Measurements from ENCODE around the gene CCR7.

Gene CCR7

DNA sequence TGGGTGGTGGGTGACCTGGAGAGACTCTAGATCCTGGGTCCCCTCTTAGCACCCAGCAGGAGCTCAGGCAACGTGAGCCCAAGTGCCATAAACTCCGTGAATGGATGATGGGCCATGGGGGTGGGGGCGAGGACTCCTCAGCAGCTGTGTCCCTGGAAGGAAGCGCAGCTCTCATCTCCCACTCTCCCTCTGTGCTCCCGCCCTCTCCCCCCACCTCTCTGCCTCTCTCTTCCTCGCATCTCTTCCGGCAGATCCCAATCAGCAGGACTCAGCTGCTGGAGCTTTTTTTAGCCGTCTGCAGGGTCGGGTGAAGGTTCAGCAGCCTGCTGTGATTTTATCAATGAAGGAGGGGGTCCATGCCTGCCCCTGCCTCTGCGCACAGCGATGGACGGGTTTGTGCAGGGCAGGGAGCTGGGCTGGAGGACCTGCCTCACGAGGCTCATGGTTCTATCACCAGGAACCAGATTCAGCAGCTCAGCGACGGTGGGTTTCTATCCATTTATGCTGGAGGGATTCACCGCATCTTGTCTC, 8.3 kb downstream of the CCR7 start:
- Histone ChIP-seq H3K4me3 (peak overlapping the region; percentile 11 to 64 (median 54); a peak in 19 of 20 replicates), H3K9ac (peak overlapping the region; percentile 6 to 92 (median 77); a peak in 19 of 22 replicates), H4K20me1 (no peaks in the 10 kb centered on the region; a peak in 1 of 22 replicates), H3K27ac (peak overlapping the region; percentile 31 to 99 (median 95); a peak in 19 of 22 replicates), H3K9me3 (replicated peaks in 1 of 11) (no peaks in the 10 kb centered on the region), H3K27me3 (no peaks in the 10 kb centered on the region), H3K4me1 (peaks cover 98 to 100% (median 98%) of the 10 kb centered on the region in 10 experiments), H3K4me2 (peak overlapping the region; percentile 89 to 99 (median 95)), H3K36me3 (peaks cover 0 to 15% (median 0%) of the 10 kb centered on the region in 11 experiments; a peak in 2 of 22 replicates)
- TF ChIP-seq Cebpa-rat (IDR thresholded peaks at IDR 0.05), result no peak

DNA sequence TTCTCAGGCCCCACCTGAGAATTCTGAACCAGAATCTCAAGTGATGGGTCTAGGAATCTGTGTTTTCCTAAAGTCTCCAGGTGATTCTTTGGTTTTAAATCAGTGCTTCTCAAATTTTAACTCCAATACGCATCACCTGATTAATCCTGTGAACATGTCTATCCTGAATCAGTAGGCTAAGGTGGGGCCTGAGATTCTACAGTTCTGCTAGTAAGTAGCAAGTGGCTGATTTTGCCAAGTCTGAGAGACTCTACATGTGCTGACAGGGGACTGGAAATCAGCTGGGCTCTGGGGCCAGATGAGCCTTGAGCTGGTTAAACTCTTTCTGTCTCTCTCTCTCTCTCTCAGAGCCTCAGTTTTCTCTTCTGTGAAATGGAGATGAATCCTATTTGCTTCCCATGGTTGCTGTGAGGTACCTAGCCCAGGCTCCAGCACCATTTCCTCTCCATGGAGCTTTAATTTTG, 9.0 kb downstream of the CCR7 start:
- H3K27ac ChIP-seq, result peak overlapping the region; percentile 31 to 99 (median 95); a peak in 19 of 22 replicates

DNA sequence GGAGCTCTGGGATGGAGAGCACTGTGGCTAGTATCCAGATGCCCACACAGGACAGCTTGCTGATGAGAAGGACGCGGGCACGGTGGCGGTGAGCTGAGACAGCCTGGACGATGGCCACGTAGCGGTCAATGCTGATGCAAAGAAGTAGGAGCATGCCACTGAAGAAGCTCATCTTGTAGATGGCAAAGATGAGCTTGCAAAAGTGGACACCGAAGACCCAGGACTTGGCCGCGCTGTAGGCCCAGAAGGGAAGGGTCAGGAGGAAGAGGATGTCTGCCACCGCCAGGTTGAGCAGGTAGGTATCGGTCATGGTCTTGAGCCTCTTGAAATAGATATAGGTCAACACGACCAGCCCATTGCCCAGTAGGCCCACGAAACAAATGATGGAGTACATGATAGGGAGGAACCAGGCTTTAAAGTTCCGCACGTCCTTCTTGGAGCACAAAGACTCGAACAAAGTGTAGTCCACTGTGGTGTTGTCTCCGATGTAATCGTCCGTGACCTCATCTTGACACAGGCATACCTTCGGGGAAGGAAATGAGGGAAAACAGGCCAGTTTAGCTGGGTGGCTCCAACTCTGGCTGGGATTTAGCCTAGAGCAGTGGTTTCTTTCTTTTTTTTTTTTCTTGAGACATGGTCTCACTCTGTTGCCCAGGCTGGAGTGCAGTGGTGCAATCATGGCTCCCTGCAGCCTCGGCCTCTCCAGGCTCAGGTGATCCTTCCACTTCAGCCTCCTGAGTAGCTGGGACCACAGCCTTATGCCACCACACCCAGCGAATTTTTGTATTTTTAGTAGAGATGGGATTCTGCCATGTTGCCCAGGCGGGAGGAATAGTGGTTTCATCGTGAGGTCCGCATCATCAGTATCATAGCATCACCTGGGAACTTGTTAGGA, 9.7 kb downstream of the CCR7 start:
- peak overlapping the region; percentile 89 to 99 (median 95) for H3K4me2 ChIP-seq
- H3K9ac ChIP-seq, result peak overlapping the region in 7 of 11 experiments; percentile 77 to 92 (median 84); a peak in 13 of 22 replicates
- peaks cover 0 to 15% (median 0%) of the 10 kb centered on the region in 11 experiments; a peak in 2 of 22 replicates for H3K36me3 ChIP-seq
- H4K20me1 ChIP-seq, result no peaks in the 10 kb centered on the region; a peak in 1 of 22 replicates
- H3K4me3 ChIP-seq, result peak overlapping the region in 6 of 10 experiments; percentile 23 to 64 (median 56); a peak in 10 of 20 replicates
- peaks cover 99 to 100% (median 100%) of the 10 kb centered on the region in 10 experiments for H3K4me1 ChIP-seq
- no peak for TF ChIP-seq Cebpa-rat (IDR thresholded peaks at IDR 0.05)
- peak overlapping the region in 8 of 11 experiments; percentile 90 to 99 (median 96); a peak in 16 of 22 replicates for H3K27ac ChIP-seq
- H3K27me3 ChIP-seq, result no peaks in the 10 kb centered on the region
- no peaks in the 10 kb centered on the region for H3K9me3 ChIP-seq (replicated peaks in 1 of 11)

More for the DNA sequence above, 9.0 kb downstream of the CCR7 start:
- no peaks in the 10 kb centered on the region for H3K9me3 ChIP-seq (replicated peaks in 1 of 11)
- no peaks in the 10 kb centered on the region for H3K27me3 ChIP-seq
- peak overlapping the region; percentile 11 to 64 (median 54); a peak in 17 of 20 replicates for H3K4me3 ChIP-seq
- peak overlapping the region; percentile 89 to 99 (median 95) for H3K4me2 ChIP-seq
- peaks cover 0 to 15% (median 0%) of the 10 kb centered on the region in 11 experiments; a peak in 2 of 22 replicates for H3K36me3 ChIP-seq
- H3K4me1 ChIP-seq, result peaks cover 98 to 100% (median 98%) of the 10 kb centered on the region in 10 experiments
- H4K20me1 ChIP-seq, result no peaks in the 10 kb centered on the region; a peak in 1 of 22 replicates
- no peak for TF ChIP-seq Cebpa-rat (IDR thresholded peaks at IDR 0.05)
- peak overlapping the region; percentile 6 to 92 (median 77); a peak in 18 of 22 replicates for H3K9ac ChIP-seq

DNA sequence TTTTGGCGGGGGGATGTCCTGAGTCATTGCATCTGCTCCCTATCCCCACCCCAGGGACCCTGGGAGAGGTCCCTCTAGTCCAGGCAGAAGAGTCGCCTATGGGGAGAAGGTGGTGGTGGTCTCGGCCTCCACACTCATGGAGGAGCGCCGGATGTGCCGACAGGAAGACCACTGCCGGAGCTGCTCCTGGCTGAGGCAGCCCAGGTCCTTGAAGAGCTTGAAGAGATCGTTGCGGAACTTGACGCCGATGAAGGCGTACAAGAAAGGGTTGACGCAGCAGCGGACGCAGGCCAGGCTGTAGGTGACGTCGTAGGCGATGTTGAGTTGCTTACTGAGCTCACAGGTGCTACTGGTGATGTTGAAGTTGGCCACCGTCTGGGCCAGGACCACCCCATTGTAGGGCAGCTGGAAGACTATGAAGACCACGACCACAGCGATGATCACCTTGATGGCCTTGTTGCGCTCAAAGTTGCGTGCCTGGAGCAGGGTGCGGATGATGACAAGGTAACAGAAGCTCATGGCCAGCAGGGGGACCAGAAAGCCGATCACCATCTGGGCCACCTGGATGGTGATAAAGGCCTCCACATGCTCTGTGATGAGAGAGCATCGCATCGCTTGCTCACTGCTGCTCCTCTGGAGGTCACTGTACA, 10.5 kb downstream of the CCR7 start:
- Histone ChIP-seq H3K9ac (peak overlapping the region; percentile 75 to 92 (median 84)), H3K27ac (peak overlapping the region; percentile 77 to 99 (median 95); a peak in 21 of 22 replicates), H3K9me3 (replicated peaks in 1 of 11) (no peaks in the 10 kb centered on the region), H3K27me3 (no peaks in the 10 kb centered on the region), H4K20me1 (no peaks in the 10 kb centered on the region; a peak in 1 of 22 replicates), H3K4me2 (peak overlapping the region; percentile 89 to 99 (median 95)), H3K4me3 (peak overlapping the region; percentile 23 to 64 (median 46); a peak in 16 of 20 replicates), H3K36me3 (peaks cover 0 to 15% (median 0%) of the 10 kb centered on the region in 11 experiments; a peak in 2 of 22 replicates), H3K4me1 (peaks cover 99 to 100% (median 100%) of the 10 kb centered on the region in 10 experiments)
- TF ChIP-seq Cebpa-rat (IDR thresholded peaks at IDR 0.05), result no peak

DNA sequence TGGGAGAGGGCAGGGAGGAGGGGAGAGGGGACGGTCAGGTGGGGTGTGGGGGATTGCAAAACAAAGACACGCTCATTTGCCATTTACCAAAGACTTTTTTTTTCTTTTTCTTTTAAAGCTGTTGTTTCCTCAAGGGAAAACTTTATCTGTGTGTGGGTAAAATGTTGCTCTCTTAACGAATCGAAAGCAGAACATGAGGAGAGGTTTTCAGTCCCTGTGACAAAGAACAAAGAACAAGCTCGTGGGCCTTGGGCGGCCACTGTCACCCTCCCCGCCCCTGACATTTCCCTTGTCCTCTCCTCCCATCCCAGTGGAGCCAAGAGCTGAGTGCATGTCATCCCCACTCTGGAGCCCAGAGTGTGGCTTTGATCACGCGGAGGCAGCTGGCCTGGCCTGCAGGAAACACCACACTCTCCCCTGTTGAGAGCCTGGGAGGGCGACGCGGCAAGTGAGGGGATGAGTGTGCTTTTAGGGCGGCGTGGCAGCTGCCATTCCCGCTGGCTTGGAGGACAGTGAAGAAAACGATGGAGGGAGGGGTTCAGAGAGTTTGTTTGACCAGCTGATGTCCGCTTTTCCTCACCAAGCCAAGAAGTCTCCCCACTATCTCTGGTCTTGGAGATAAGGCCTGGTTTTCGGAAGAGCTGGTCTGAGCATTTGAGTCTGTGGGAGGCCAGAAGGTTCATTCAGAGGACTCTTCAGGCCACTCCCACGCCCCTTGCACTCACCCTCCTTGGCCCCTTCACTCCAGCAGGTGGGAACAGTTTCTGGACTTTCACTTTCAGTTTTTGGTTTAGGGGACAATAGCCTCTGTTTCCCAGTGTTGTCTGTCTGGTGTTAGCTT, 11.4 kb downstream of the CCR7 start:
- TF ChIP-seq Cebpa-rat (IDR thresholded peaks at IDR 0.05), result peak in 3 of 11 experiments; percentile 20 to 58 (median 24); a peak in 3 of 22 replicates
- peaks cover 0 to 8% (median 0%) of the 10 kb centered on the region in 11 experiments; a peak in 2 of 22 replicates for H3K36me3 ChIP-seq
- peaks cover 99 to 100% (median 100%) of the 10 kb centered on the region in 10 experiments for H3K4me1 ChIP-seq
- H3K4me3 ChIP-seq, result peak overlapping the region; percentile 23 to 64 (median 46); a peak in 18 of 20 replicates
- peak overlapping the region; percentile 77 to 99 (median 95) for H3K27ac ChIP-seq
- H3K4me2 ChIP-seq, result peak overlapping the region; percentile 89 to 99 (median 95)
- no peaks in the 10 kb centered on the region; a peak in 1 of 22 replicates for H4K20me1 ChIP-seq
- H3K27me3 ChIP-seq, result no peaks in the 10 kb centered on the region
- H3K9me3 ChIP-seq (replicated peaks in 1 of 11), result no peaks in the 10 kb centered on the region
- H3K9ac ChIP-seq, result peak overlapping the region; percentile 75 to 92 (median 84)

DNA sequence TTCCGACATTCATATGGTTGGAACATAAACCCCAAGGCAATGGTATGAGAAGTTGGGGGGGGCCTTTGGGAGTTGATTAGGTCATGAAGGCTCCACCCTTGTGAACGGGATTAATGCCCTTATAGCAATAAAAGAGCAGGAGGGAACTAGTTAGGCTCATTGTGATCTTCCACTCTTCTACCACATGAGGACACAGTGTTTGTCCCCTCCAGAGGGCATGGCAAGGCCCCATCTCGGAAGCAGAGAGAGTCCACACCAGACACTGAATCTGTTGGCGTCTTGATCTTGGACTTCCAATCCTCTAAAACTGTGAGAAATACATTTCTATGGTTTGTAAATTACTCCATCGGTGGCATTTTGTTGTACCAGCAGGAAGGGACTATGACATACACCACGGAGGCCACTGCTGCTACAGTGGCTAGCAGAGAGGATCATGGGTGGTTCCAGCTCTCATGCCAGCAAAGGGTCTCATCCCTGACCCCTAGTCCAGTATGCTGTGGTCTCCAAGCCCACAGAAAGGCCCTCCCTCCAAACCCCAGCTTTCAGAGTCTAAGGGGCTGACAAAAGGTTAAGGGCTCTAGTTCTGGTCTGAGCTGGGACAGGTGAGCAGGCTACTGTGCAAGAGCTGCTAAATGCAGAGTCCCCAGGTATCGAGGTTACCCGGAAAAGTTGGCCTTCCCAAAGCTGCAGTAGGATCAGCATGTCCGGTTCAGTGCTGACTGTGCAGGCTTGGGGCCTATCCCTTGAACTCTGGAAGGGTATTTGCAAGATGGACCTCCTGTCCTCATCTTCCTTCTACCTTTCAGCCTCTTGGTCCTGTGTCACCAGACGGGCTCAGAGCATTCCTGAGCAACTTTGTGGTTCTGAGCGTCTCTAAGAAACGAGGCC, 12.2 kb downstream of the CCR7 start:
- H3K4me3 ChIP-seq, result peak overlapping the region in 4 of 10 experiments; percentile 27 to 55 (median 39); a peak in 4 of 20 replicates
- no peaks in the 10 kb centered on the region for H3K9me3 ChIP-seq (replicated peaks in 1 of 11)
- peak overlapping the region; percentile 75 to 92 (median 84); a peak in 21 of 22 replicates for H3K9ac ChIP-seq
- peak overlapping the region; percentile 89 to 99 (median 95) for H3K4me2 ChIP-seq
- H4K20me1 ChIP-seq, result no peaks in the 10 kb centered on the region
- no peaks in the 10 kb centered on the region for H3K36me3 ChIP-seq
- 0 out of 22 replicates have a peak, but pooled peaks of 1 of the 11 experiments have one; percentile 10 for TF ChIP-seq Cebpa-rat (IDR thresholded peaks at IDR 0.05)
- H3K4me1 ChIP-seq, result peaks cover 98 to 100% (median 100%) of the 10 kb centered on the region in 10 experiments
- no peaks in the 10 kb centered on the region for H3K27me3 ChIP-seq
- H3K27ac ChIP-seq, result peak overlapping the region; percentile 77 to 99 (median 95); a peak in 20 of 22 replicates

Data from BLaER1 treated with 17β-estradiol and CSF1 and Interleukin-3, amounts not matched to agents 10 nM and 100 nM (cell line).